ENCODE measurements around the gene GPRIN1. TPM values are rescaled to one million over a fixed set of nuclear protein-coding genes. Genes with fewer than 3 reads are reported as not detected.
"Not testable (repeated sequence)": the region's sequence is repeated elsewhere in the genome, so short reads cannot be mapped to it uniquely, and the experiment has no call there.

GPRIN1 gene
- total RNA-seq, 2 donors from 2014 or later = 0.22 to 0.79 TPM

- Histone ChIP-seq H3K36me3 (no peaks in the 10 kb centered on the region), H3K9me3 (no peaks in the 10 kb centered on the region), H3K4me3 (no peak overlapping the region), H3K27ac (no peak overlapping the region), H3K4me1 (peaks cover 0 to 5% of the 10 kb centered on the region in 2 donors), H3K27me3 (no peaks in the 10 kb centered on the region)
- TF ChIP-seq CTCF (IDR thresholded peaks at IDR 0.05) = no peak
- no peak for DNase-seq (ENCODE audit: low spot score)
These were observed 17.4 kb downstream of the GPRIN1 start for GRCh38 chr5:176592573-176592972.

GRCh38 chr5:176591667-176592066, 18.3 kb downstream of the GPRIN1 start:
- DNase-seq (ENCODE audit: low spot score); H3K27me3 ChIP-seq; H3K4me1 ChIP-seq; H3K36me3 ChIP-seq; H3K9me3 ChIP-seq; H3K27ac ChIP-seq; H3K4me3 ChIP-seq: not testable (repeated sequence)

DNA sequence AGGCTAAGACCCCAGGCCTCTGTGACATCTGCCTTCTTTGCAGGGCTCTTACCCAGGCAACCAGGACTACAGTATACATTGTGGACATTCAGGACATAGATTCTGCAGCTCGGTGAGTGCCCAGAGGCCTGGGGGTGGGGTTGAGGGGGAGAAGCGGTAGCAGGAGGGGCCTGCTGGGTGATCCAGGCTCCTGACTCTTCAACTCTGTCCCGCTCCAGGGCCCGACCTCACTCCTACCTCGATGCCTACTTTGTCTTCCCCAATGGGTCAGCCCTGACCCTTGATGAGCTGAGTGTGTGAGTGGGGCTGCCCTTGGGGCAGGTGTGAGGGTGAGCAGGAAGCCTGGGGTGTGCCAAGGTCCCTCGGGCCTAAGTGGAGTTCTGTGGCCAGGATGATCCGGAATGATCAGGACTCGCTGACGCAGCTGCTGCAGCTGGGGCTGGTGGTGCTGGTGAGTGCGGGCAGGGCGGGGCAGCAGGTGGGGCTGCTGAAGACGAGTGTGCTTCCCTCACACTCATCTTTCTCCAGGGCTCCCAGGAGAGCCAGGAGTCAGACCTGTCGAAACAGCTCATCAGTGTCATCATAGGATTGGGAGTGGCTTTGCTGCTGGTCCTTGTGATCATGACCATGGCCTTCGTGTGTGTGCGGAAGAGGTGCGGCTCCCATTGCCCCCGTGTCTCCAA, 19.8 kb downstream of the GPRIN1 start:
- Histone ChIP-seq H3K27me3 (no peaks in the 10 kb centered on the region), H3K27ac (no peak overlapping the region), H3K9me3 (peaks cover 0 to 11% of the 10 kb centered on the region in 2 donors), H3K4me1 (no peaks in the 10 kb centered on the region), H3K36me3 (no peaks in the 10 kb centered on the region), H3K4me3 (no peak overlapping the region)
- DNase-seq (ENCODE audit: low spot score) = no peak
- no peak for TF ChIP-seq CTCF (IDR thresholded peaks at IDR 0.05)

- no peak for DNase-seq (ENCODE audit: low spot score)
- no peak for TF ChIP-seq CTCF (IDR thresholded peaks at IDR 0.05)
- Histone ChIP-seq H3K4me1 (no peaks in the 10 kb centered on the region), H3K4me3 (no peak overlapping the region), H3K27ac (no peak overlapping the region), H3K36me3 (no peaks in the 10 kb centered on the region), H3K27me3 (no peaks in the 10 kb centered on the region), H3K9me3 (peaks cover 0 to 18% of the 10 kb centered on the region in 2 donors)
These were observed 20.8 kb downstream of the GPRIN1 start for GRCh38 chr5:176589039-176589769.

- H3K9me3 ChIP-seq = peaks cover 0 to 18% of the 10 kb centered on the region in 2 donors
- no peaks in the 10 kb centered on the region for H3K4me1 ChIP-seq
- no peaks in the 10 kb centered on the region for H3K36me3 ChIP-seq
- no peak for DNase-seq (ENCODE audit: low spot score)
- no peaks in the 10 kb centered on the region for H3K27me3 ChIP-seq
- no peak overlapping the region for H3K27ac ChIP-seq
- no peak for TF ChIP-seq CTCF (IDR thresholded peaks at IDR 0.05)
- no peak overlapping the region for H3K4me3 ChIP-seq
These were observed 21.7 kb downstream of the GPRIN1 start for GRCh38 chr5:176588297-176588696.

DNA sequence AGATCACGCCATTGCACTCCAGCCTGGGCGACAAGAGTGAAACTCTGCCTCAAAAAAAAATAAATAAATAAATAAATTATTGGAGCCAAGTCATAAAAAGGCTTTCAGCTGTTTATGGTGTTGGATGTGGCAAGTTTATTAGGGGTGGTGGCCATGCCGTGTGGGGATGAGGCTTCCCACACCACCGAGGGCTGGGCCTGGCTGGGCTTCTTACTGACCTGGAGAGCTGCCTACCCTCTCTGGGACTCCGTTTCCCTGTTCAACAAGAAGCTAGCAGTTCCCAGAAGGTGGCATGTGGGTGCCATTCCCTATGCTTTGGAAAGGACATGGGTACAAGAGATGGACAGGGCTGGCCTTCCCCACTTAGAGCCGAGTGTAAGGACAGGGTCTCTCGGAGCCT, 22.6 kb downstream of the GPRIN1 start:
- H3K4me1 ChIP-seq = no peaks in the 10 kb centered on the region
- H3K9me3 ChIP-seq = peaks cover 0 to 18% of the 10 kb centered on the region in 2 donors
- H3K27me3 ChIP-seq = no peaks in the 10 kb centered on the region
- TF ChIP-seq CTCF (IDR thresholded peaks at IDR 0.05) = no peak
- no peaks in the 10 kb centered on the region for H3K36me3 ChIP-seq
- H3K4me3 ChIP-seq = no peak overlapping the region
- H3K27ac ChIP-seq = no peak overlapping the region
- DNase-seq (ENCODE audit: low spot score) = no peak
